ENCODE data around the gene P2RX6. TPM values are rescaled to one million over a fixed set of nuclear protein-coding genes. Genes with fewer than 3 reads are reported as not detected.

The P2RX6 gene
- total and polyA plus RNA-seq, 9 of the 15 experiments (the other 6 are each of a cell fraction or from before 2014, with no cell fraction given): 0.01 to 3.9 (median 1.5) TPM; not detected in 1

- TF ChIP-seq TCF3 (CRISPR knock-in tag; IDR thresholded peaks at IDR 0.05) (no peak), ETV5 (CRISPR knock-in tag; IDR thresholded peaks at IDR 0.05; ENCODE audit: low read depth) (peak; percentile 47; the same call in 1 of the 2 replicates), ZNF507 (tag; conservative IDR thresholded peaks at IDR 0.05) (no peak), SRF (CRISPR knock-in tag; IDR thresholded peaks at IDR 0.05) (peak; percentile 21 to 64; a peak in 1 of 4 replicates), ZNF124 (CRISPR knock-in tag; IDR thresholded peaks at IDR 0.05) (no peak), ZNF445 (CRISPR knock-in tag; IDR thresholded peaks at IDR 0.05; ENCODE audit: low read depth) (no peak; the same call in 1 of the 2 replicates), NONO (IDR thresholded peaks at IDR 0.05; ENCODE audit: low read depth in 2 of 2, low read length in 1 of 2) (no peak), KLF1 (tag; IDR thresholded peaks at IDR 0.05) (no peak), SNIP1 (IDR thresholded peaks at IDR 0.05; ENCODE audit: low read depth) (no peak), ILK (tag; IDR thresholded peaks at IDR 0.05; ENCODE audit: borderline replicate concordance, low read depth) (no peak), ZFP91 (CRISPR knock-in tag; IDR thresholded peaks at IDR 0.05) (no peak), OTX1 (CRISPR knock-in tag; IDR thresholded peaks at IDR 0.05) (peak; percentile 80; the same call in 1 of the 2 replicates), BHLHE40 (IDR thresholded peaks at IDR 0.05; ENCODE audit: low read length) (0 out of 2 replicates have a peak, but pooled peaks have one; percentile 14), ELF2 (CRISPR knock-in tag; IDR thresholded peaks at IDR 0.05) (no peak), RHOXF2B (CRISPR knock-in tag; conservative IDR thresholded peaks at IDR 0.05) (no peak), EP400 (IDR thresholded peaks at IDR 0.05) (no peak), ZNF324 (CRISPR knock-in tag; IDR thresholded peaks at IDR 0.05) (no peak), ZNF263 (CRISPR knock-in tag; IDR thresholded peaks at IDR 0.05; ENCODE audit: borderline replicate concordance) (no peak), L3MBTL2 (IDR thresholded peaks at IDR 0.05) (peak; percentile 59; the same call in 1 of the 2 replicates), ZNF280B (CRISPR knock-in tag; IDR thresholded peaks at IDR 0.05) (no peak), TFE3 (CRISPR knock-in tag; IDR thresholded peaks at IDR 0.05) (peak; percentile 14; the same call in 1 of the 2 replicates)
- TF ChIP-seq, protein P1, sequence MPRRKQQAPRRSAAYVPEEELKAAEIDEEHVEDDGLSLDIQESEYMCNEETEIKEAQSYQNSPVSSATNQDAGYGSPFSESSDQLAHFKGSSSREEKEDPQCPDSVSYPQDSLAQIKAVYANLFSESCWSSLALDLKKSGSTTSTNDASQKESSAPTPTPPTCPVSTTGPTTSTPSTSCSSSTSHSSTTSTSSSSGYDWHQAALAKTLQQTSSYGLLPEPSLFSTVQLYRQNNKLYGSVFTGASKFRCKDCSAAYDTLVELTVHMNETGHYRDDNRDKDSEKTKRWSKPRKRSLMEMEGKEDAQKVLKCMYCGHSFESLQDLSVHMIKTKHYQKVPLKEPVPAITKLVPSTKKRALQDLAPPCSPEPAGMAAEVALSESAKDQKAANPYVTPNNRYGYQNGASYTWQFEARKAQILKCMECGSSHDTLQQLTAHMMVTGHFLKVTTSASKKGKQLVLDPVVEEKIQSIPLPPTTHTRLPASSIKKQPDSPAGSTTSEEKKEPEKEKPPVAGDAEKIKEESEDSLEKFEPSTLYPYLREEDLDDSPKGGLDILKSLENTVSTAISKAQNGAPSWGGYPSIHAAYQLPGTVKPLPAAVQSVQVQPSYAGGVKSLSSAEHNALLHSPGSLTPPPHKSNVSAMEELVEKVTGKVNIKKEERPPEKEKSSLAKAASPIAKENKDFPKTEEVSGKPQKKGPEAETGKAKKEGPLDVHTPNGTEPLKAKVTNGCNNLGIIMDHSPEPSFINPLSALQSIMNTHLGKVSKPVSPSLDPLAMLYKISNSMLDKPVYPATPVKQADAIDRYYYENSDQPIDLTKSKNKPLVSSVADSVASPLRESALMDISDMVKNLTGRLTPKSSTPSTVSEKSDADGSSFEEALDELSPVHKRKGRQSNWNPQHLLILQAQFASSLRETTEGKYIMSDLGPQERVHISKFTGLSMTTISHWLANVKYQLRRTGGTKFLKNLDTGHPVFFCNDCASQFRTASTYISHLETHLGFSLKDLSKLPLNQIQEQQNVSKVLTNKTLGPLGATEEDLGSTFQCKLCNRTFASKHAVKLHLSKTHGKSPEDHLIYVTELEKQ (CRISPR knock-in tag; IDR thresholded peaks at IDR 0.05): 0 out of 2 replicates have a peak, but pooled peaks have one; percentile 60
These were observed 40.9 kb downstream of the P2RX6 start (continued) for GRCh38 chr22:21055880-21056319.

All from K562 (cell line).